Nephron progenitor cell (in vitro differentiated cells): ENCODE measurements around the gene POMT1.

Experiments used
- DNase-seq: peaks from one replicate; pipeline ENCODE4 v3.0.0; 2021
- H3K27ac Mint-ChIP-seq: 2 replicates; pipeline ENCODE4 v1.8.0; 2021; ENCODE audit warnings: mild to moderate bottlenecking, moderate library complexity, mixed read lengths
- H3K27me3 Mint-ChIP-seq: 2 replicates; pipeline ENCODE4 v1.8.0; 2021; ENCODE audit warnings: mild to moderate bottlenecking, low read depth, mixed read lengths; ENCODE audit not compliant: poor library complexity
- H3K36me3 Mint-ChIP-seq: 2 replicates; pipeline ENCODE4 v1.8.0; 2021; ENCODE audit warnings: low read depth, mixed read lengths
- H3K4me1 Mint-ChIP-seq: 2 replicates; pipeline ENCODE4 v1.8.0; 2021; ENCODE audit warnings: mixed read lengths
- H3K4me3 Mint-ChIP-seq: 2 replicates; pipeline ENCODE4 v1.8.0; 2021; ENCODE audit warnings: mild to moderate bottlenecking, moderate library complexity, mixed read lengths
- H3K9me3 Mint-ChIP-seq: 2 replicates; pipeline ENCODE4 v1.8.0; 2021; ENCODE audit warnings: mild to moderate bottlenecking, moderate library complexity, mixed read lengths
- TF ChIP-seq, protein P1 (sequence below): fragments of 200-600 bp; sonication (generic); IDR thresholded peaks from 2 replicates; pipeline ENCODE4 v1.5.0; 2021; ENCODE audit warnings: antibody characterized with exemption

POMT1 gene

GRCh38 chr9:131475111-131475955 is 27.4 kb upstream of the POMT1 start:
- H3K36me3 Mint-ChIP-seq = peaks cover 69% of the 10 kb centered on the region
- DNase-seq = no peak
- TF ChIP-seq, protein P1, sequence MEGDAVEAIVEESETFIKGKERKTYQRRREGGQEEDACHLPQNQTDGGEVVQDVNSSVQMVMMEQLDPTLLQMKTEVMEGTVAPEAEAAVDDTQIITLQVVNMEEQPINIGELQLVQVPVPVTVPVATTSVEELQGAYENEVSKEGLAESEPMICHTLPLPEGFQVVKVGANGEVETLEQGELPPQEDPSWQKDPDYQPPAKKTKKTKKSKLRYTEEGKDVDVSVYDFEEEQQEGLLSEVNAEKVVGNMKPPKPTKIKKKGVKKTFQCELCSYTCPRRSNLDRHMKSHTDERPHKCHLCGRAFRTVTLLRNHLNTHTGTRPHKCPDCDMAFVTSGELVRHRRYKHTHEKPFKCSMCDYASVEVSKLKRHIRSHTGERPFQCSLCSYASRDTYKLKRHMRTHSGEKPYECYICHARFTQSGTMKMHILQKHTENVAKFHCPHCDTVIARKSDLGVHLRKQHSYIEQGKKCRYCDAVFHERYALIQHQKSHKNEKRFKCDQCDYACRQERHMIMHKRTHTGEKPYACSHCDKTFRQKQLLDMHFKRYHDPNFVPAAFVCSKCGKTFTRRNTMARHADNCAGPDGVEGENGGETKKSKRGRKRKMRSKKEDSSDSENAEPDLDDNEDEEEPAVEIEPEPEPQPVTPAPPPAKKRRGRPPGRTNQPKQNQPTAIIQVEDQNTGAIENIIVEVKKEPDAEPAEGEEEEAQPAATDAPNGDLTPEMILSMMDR = no peak
- H3K4me1 Mint-ChIP-seq = no peaks in the 10 kb centered on the region
- H3K9me3 Mint-ChIP-seq = no peaks in the 10 kb centered on the region
- H3K27me3 Mint-ChIP-seq = no peaks in the 10 kb centered on the region
- no peak overlapping the region for H3K4me3 Mint-ChIP-seq
- H3K27ac Mint-ChIP-seq = peak overlapping the region; percentile 93

GRCh38 chr9:131475956-131476776 is 26.6 kb upstream of the POMT1 start:
- no peak overlapping the region for H3K27ac Mint-ChIP-seq
- H3K4me1 Mint-ChIP-seq = no peaks in the 10 kb centered on the region
- TF ChIP-seq, protein P1 = peak; percentile 14
- H3K36me3 Mint-ChIP-seq = peaks cover 63% of the 10 kb centered on the region
- H3K4me3 Mint-ChIP-seq = no peak overlapping the region
- H3K27me3 Mint-ChIP-seq = no peaks in the 10 kb centered on the region
- no peak for DNase-seq
- H3K9me3 Mint-ChIP-seq = no peaks in the 10 kb centered on the region

DNA sequence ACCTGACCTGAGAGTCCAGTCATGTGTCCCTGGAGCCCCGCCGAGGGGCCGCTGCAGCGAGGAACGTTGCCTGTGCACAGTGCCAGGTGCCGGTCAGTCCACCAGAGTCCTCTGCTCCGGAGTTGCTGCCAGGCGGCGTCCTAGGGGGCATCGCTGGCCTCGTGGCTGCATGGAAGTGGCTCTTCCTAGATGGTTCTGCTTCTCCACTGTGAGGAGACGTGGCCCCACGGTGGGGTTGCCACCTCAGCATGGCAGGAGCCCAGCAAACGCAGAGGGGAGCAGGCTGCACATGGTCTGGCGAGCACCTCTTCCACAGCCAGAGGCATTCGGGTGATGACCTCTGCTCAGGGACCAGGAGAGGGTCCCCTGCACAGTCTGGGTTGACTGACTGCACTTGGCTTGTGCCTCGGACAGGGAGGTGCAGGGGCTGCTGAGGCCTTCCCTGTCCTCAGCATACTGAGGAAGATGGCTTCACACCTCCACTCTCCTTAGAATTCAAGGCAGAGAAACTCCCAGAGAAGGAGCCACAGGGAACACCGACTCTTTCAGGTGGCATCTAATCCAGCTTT is 25.9 kb upstream of the POMT1 start:
- no peak overlapping the region for H3K27ac Mint-ChIP-seq
- no peaks in the 10 kb centered on the region for H3K4me1 Mint-ChIP-seq
- H3K9me3 Mint-ChIP-seq = no peaks in the 10 kb centered on the region
- TF ChIP-seq, protein P1 = no peak
- peaks cover under 1% of the 10 kb centered on the region for H3K27me3 Mint-ChIP-seq
- DNase-seq = no peak
- H3K36me3 Mint-ChIP-seq = peaks cover 63% of the 10 kb centered on the region
- no peak overlapping the region for H3K4me3 Mint-ChIP-seq

DNA sequence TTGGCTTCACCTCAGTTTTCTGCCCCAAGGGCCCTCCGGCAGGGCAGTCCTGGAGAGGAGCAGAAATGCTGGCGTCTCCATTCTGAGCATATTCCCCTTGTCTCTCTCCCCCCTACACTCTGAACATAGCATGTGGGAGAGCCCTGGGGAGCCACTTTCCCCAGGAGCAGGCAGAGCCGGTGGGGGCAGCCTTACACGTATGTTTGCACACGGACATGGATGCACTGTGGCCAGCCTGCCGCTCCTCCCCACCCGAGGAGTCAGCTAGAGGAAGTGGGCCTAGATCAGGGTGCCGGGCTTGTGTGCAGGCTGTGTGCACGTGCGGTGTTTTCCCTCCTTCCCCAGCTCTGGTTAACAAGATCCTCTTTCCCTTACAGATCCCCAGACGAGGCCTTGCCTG is 25.4 kb upstream of the POMT1 start:
- Mint-ChIP-seq H3K4me1 (no peaks in the 10 kb centered on the region), H3K36me3 (peaks cover 66% of the 10 kb centered on the region), H3K27me3 (peaks cover 4% of the 10 kb centered on the region), H3K4me3 (no peak overlapping the region), H3K27ac (peak overlapping the region; percentile 29), H3K9me3 (no peaks in the 10 kb centered on the region)
- TF ChIP-seq, protein P1 = no peak
- no peak for DNase-seq

GRCh38 chr9:131477816-131478419 is 24.8 kb upstream of the POMT1 start:
- H3K9me3 Mint-ChIP-seq = no peaks in the 10 kb centered on the region
- H3K27me3 Mint-ChIP-seq = peaks cover 6% of the 10 kb centered on the region
- H3K36me3 Mint-ChIP-seq = peaks cover 66% of the 10 kb centered on the region
- no peaks in the 10 kb centered on the region for H3K4me1 Mint-ChIP-seq
- no peak for DNase-seq
- H3K4me3 Mint-ChIP-seq = no peak overlapping the region
- TF ChIP-seq, protein P1 = no peak
- no peak overlapping the region for H3K27ac Mint-ChIP-seq
